SK-N-SH treated with all-trans-retinoic acid at 6 μM for 48 hours (cell line): ENCODE results near the gene MINPP1.

ENCODE experiments used
- ATAC-seq: fragments of 200-7000 bp; cut with Tn5 transposase; 3 replicates; pipeline ENCODE4 v1.9.1; 2020; ENCODE audit warnings: mild to moderate bottlenecking, moderate library complexity
- ARNTL ChIP-seq: fragments of 450-650 bp; formaldehyde crosslinking; IDR thresholded peaks from 2 replicates; pipeline ENCODE4 v1.5.0; 2020; ENCODE audit warnings: low read depth, mild to moderate bottlenecking, moderate library complexity, borderline replicate concordance
- BACH2 ChIP-seq: fragments of 250-450 bp; sonication (Bioruptor Pico); IDR thresholded peaks from 2 replicates; pipeline ENCODE4 v1.9.0; 2021; ENCODE audit warnings: mild to moderate bottlenecking, borderline replicate concordance
- ESRRG ChIP-seq: fragments of 250-450 bp; sonication (Bioruptor Pico); IDR thresholded peaks from 2 replicates; pipeline ENCODE4 v1.6.1; 2021; ENCODE audit warnings: mild to moderate bottlenecking
- GLIS3 ChIP-seq: fragments of 250-450 bp; sonication (Bioruptor Pico); IDR thresholded peaks from 2 replicates; pipeline ENCODE4 v1.5.0; 2020; ENCODE audit warnings: mild to moderate bottlenecking, moderate library complexity
- OSR1 ChIP-seq: fragments of 250-450 bp; sonication (Bioruptor Pico); IDR thresholded peaks from 2 replicates; pipeline ENCODE4 v1.8.0; 2022; ENCODE audit warnings: moderate library complexity, mild to moderate bottlenecking, inconsistent platforms
- POU6F1 ChIP-seq: fragments of 250-450 bp; sonication (Bioruptor Pico); IDR thresholded peaks from 2 replicates; pipeline ENCODE4 v1.8.0; 2021; ENCODE audit warnings: low read depth, mild to moderate bottlenecking, moderate library complexity, borderline replicate concordance
- PPARA ChIP-seq: fragments of 250-450 bp; sonication (Bioruptor Pico); IDR thresholded peaks from 2 replicates; pipeline ENCODE4 v1.5.0; 2020; ENCODE audit warnings: mild to moderate bottlenecking, borderline replicate concordance
- SNAI2 ChIP-seq: fragments of 250-450 bp; sonication (Bioruptor Pico); IDR thresholded peaks from 2 replicates; pipeline ENCODE4 v1.5.0; 2020; ENCODE audit warnings: mild to moderate bottlenecking, moderate library complexity
- TCF4 ChIP-seq: fragments of 250-450 bp; sonication (Bioruptor Pico); IDR thresholded peaks from 2 replicates; pipeline ENCODE4 v1.8.0; 2021; ENCODE audit warnings: mild to moderate bottlenecking, moderate library complexity, borderline replicate concordance
- TOX ChIP-seq: fragments of 250-450 bp; sonication (Bioruptor Pico); IDR thresholded peaks from 2 replicates; pipeline ENCODE4 v1.8.0; 2021; ENCODE audit warnings: mild to moderate bottlenecking, moderate library complexity, borderline replicate concordance
- TSHZ2 ChIP-seq: fragments of 250-450 bp; sonication (Bioruptor Pico); IDR thresholded peaks from 2 replicates; pipeline ENCODE4 v1.5.0; 2020; ENCODE audit warnings: mild to moderate bottlenecking, moderate library complexity
- ZFP3 ChIP-seq: fragments of 250-450 bp; sonication (Bioruptor Pico); IDR thresholded peaks from 2 replicates; pipeline ENCODE4 v1.5.0; 2020; ENCODE audit warnings: mild to moderate bottlenecking, moderate library complexity
- ZFP30 ChIP-seq: fragments of 450-650 bp; formaldehyde crosslinking; IDR thresholded peaks from 2 replicates; pipeline ENCODE4 v1.5.0; 2022; ENCODE audit warnings: mild to moderate bottlenecking, moderate library complexity
- ZNF565 ChIP-seq: fragments of 450-650 bp; formaldehyde crosslinking; conservative IDR thresholded peaks from 2 replicates; pipeline ENCODE4 v1.5.0; 2020; ENCODE audit warnings: low read depth, mild to moderate bottlenecking, moderate library complexity
- ZNF70 ChIP-seq: fragments of 450-650 bp; formaldehyde crosslinking; IDR thresholded peaks from 2 replicates; pipeline ENCODE4 v1.5.0; 2020; ENCODE audit warnings: mild to moderate bottlenecking, moderate library complexity
- ZNF8 ChIP-seq: fragments of 450-650 bp; formaldehyde crosslinking; IDR thresholded peaks from 2 replicates; pipeline ENCODE4 v1.5.0; 2020; ENCODE audit warnings: mild to moderate bottlenecking, moderate library complexity
- TF ChIP-seq, protein P1 (sequence below): fragments of 250-450 bp; sonication (Bioruptor Pico); IDR thresholded peaks from 2 replicates; pipeline ENCODE4 v1.5.1; 2020; ENCODE audit warnings: low read depth, mild to moderate bottlenecking, moderate library complexity
- TF ChIP-seq, protein P2 (sequence below): fragments of 250-450 bp; sonication (Bioruptor Pico); IDR thresholded peaks from 2 replicates; pipeline ENCODE4 v1.8.0; 2020; ENCODE audit warnings: mild to moderate bottlenecking, moderate library complexity, borderline replicate concordance
- TF ChIP-seq, protein P3 (sequence below): fragments of 250-450 bp; sonication (Bioruptor Pico); IDR thresholded peaks from 2 replicates; pipeline ENCODE4 v1.5.1; 2021; ENCODE audit warnings: mild to moderate bottlenecking, moderate library complexity

The MINPP1 gene

GRCh38 chr10:87508837-87509236, 4.1 kb downstream of the MINPP1 start:
- TF ChIP-seq PPARA (no peak), TCF4 (CRISPR knock-in tag) (no peak), BACH2 (no peak), GLIS3 (no peak), ZFP3 (CRISPR knock-in tag) (no peak), ZNF70 (CRISPR knock-in tag) (no peak), SNAI2 (CRISPR knock-in tag) (no peak), TOX (CRISPR knock-in tag) (no peak), TSHZ2 (CRISPR knock-in tag) (no peak), POU6F1 (no peak), ZNF8 (CRISPR knock-in tag) (no peak), OSR1 (no peak), ZNF565 (no peak), ESRRG (CRISPR knock-in tag) (no peak), ZFP30 (CRISPR knock-in tag) (no peak), ARNTL (CRISPR knock-in tag) (no peak)
- TF ChIP-seq, protein P1, sequence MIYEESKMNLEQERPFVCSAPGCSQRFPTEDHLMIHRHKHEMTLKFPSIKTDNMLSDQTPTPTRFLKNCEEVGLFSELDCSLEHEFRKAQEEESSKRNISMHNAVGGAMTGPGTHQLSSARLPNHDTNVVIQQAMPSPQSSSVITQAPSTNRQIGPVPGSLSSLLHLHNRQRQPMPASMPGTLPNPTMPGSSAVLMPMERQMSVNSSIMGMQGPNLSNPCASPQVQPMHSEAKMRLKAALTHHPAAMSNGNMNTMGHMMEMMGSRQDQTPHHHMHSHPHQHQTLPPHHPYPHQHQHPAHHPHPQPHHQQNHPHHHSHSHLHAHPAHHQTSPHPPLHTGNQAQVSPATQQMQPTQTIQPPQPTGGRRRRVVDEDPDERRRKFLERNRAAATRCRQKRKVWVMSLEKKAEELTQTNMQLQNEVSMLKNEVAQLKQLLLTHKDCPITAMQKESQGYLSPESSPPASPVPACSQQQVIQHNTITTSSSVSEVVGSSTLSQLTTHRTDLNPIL = no peak
- TF ChIP-seq, protein P2, sequence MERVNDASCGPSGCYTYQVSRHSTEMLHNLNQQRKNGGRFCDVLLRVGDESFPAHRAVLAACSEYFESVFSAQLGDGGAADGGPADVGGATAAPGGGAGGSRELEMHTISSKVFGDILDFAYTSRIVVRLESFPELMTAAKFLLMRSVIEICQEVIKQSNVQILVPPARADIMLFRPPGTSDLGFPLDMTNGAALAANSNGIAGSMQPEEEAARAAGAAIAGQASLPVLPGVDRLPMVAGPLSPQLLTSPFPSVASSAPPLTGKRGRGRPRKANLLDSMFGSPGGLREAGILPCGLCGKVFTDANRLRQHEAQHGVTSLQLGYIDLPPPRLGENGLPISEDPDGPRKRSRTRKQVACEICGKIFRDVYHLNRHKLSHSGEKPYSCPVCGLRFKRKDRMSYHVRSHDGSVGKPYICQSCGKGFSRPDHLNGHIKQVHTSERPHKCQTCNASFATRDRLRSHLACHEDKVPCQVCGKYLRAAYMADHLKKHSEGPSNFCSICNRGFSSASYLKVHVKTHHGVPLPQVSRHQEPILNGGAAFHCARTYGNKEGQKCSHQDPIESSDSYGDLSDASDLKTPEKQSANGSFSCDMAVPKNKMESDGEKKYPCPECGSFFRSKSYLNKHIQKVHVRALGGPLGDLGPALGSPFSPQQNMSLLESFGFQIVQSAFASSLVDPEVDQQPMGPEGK = no peak
- TF ChIP-seq, protein P3, sequence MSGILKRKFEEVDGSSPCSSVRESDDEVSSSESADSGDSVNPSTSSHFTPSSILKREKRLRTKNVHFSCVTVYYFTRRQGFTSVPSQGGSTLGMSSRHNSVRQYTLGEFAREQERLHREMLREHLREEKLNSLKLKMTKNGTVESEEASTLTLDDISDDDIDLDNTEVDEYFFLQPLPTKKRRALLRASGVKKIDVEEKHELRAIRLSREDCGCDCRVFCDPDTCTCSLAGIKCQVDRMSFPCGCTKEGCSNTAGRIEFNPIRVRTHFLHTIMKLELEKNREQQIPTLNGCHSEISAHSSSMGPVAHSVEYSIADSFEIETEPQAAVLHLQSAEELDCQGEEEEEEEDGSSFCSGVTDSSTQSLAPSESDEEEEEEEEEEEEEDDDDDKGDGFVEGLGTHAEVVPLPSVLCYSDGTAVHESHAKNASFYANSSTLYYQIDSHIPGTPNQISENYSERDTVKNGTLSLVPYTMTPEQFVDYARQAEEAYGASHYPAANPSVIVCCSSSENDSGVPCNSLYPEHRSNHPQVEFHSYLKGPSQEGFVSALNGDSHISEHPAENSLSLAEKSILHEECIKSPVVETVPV = no peak
- ATAC-seq = no peak

- no peak for ATAC-seq
- TF ChIP-seq ZFP3 (CRISPR knock-in tag) (no peak), PPARA (no peak), POU6F1 (no peak)
- TF ChIP-seq, protein P3 = no peak
- TF ChIP-seq, protein P1 = no peak
Measured at GRCh38 chr10:87510025-87510424, 5.3 kb downstream of the MINPP1 start.
